ENCODE data around the gene SIGLEC10.
A peak's percentile ranks its signal among the peaks of the same experiment; 100 is the strongest.

The SIGLEC10 gene

DNA sequence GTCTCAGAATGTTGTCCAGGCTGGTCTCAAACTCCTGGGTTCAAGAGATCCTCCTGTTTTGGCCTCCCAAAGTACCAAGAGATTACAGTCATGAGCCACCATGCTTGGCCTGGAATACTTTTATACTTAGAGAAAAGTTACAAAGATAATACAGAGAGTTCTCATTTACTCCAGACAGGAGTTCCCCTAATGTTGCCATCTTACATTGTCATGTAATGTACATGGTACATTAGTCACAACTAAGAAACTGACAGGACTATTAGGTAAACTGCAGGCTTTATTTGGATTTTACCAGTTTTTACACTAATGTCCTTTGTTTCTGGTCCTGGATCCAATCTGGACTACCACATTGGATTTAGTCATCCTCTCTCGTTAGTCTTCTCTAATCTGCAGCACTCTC, 24.7 kb downstream of the SIGLEC10 start:
- DNase-seq (ENCODE audit: low read depth in 2 of 2) = no peak

DNA sequence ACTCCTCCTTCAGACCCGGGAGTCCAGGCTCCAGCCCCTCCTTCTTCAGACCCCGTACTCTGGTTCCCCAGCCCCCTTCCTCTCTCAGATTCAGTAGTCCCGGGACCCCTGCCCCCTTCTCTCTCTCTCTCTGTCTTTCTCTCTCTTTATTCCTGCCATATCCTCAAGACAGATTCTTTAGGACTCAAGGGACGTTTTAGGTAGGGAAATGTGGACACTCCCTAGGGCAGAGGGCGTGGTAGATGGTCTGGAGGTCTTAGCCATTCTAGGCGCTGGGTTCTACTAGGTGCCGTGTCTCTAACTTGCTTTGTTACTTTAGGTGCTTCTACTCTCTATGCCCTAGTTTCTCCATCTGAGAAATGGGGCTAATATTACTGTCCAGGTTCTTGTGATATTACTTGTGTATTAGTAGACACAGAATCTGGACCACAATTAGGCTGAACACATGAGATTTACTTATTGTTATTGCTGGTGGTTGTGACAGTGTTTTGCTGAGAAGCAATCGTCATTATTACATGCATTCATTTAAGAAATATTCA, 26.3 kb downstream of the SIGLEC10 start:
- DNase-seq (ENCODE audit: low read depth in 2 of 2) = no peak

DNA sequence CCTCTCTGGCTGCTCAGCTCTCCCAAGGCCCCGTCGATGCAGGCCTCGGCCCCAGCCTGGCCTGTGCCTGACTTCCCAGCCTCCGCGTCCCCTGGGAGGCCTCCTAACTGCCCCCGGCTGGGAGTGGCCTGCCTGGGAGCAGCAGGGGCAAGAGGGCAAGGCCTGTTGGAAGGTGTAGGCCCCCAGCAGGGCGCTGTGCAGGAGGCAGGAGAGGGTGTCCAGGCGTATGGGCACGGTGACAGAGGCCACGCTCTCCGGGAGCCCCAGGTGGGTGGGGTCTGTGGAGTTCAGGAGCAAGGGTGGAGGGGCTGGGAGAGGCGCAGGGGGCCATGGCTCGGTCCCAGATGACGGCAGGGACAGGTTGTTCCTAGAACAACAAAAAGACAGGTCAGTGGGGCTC, 28.3 kb downstream of the SIGLEC10 start:
- no peak for DNase-seq (ENCODE audit: low read depth in 2 of 2)

DNA sequence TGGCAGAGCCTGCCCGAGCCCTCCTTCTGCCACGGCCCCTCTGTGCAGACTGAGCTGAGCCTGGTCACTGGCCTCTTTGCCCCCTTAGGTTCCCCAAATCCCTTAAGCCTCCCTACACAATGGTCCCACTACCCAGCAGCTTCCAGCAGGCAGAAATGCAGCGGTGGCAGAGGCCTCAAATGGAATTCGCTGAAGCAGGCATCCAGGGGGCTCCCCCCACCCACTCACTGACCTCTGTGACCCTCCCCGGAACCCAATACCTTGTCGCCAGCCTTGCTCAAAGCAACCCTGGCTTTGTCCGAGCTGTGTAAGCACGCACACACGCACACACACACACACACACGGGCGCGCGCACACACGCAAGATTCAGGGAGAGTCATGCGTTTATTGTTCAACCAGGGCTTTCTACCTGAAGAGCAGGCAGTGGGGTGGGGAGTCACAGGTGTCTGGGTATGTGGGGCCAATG, 29.5 kb downstream of the SIGLEC10 start, which contains the start of gene LIM2:
LIM2 (minus strand) TSS at position 51 of the 466 bp plus-strand sequence. CDS start 531 bp downstream, outside the sequence.
- no peak for DNase-seq (ENCODE audit: low read depth in 2 of 2)

DNA sequence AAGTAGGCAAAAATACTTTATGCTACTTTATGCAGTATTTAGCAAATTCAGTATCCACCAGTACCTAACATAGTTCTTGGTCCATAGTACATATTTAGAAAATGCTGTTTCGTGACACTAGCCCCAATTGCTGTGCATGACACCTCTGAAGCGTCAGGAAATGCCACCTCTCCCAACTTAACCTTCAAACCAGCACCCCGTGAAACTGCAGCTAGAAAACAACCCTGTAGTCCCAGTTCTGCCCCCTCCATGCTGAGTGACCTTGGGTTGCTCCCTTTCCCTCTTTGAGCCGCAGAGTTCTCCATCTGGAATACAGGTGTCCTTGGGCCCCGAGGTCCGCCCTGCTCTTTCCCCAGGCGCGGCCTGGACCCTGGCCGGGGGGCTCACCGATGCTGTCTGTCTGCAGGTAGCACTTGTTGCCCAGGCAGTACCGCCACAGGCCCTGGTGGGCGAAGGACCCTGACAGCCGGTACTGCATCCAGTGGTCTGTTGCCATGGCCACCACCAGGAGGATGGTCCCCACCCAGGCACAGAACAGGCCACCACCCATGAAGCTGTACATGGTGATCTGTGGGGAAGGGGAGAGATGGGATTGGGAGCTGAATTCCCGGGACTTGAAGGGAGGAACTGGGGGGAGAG, 30.4 kb downstream of the SIGLEC10 start:
- no peak for DNase-seq (ENCODE audit: low read depth in 2 of 2)

DNA sequence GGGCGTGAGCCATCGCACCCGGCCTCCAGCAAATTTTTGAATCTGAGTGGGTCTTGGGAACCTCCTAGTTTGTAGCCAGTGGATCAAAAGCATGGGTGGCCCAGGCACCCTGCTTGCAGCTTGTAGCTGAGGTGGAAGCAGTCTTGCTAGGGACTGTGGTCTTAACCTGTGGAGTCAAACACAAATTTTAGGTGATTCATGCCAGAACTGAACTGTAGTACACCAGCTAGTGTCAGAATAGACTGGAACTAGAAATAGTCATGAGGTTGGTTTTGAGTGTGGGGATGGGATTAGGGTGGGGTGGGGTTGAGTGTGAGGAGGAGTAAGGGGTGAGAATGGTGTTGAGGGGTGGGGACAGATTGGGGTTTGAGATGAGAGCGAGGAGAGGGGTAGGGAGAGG, 35.4 kb downstream of the SIGLEC10 start:
- DNase-seq (ENCODE audit: low read depth in 2 of 2) = no peak

DNA sequence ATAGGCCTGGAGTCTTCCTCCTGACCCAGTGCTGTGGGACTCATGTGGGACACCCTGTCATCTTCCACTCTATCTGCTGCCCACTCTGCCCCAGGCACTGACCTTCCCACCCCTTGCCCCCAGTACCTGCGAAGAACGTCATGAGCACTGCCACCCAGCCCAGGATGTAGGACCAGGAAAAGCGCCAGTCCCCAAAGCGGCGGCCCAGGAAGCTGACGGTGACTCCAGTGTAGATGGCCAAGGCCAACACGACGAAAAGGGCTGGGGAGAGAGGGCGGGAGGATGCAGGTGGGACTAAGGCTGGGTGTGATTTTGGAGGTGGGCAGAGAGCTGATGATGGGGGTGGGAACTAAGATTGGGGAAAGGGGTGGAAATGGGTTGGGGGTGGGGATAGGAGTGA, 37.1 kb downstream of the SIGLEC10 start:
- no peak for DNase-seq (ENCODE audit: low read depth in 2 of 2)

DNA sequence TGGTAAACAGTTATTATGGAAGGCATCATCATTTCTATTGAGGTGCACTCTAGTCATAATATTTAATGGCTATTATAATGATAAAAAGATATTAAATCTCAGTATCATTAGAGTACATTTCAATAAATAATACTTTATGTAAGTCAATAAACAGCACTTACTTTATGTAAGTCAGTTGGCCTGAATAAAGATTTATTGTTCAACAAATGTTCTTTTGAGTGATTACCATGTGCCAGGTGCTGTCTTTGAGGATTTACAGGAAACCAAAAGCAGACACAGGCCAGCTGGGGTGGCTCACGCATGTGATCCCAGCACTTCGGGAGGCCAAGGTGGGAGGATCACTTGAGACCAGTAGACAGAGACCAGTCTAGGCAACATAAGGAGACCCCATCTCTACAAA, 40.0 kb downstream of the SIGLEC10 start:
- no peak for DNase-seq (ENCODE audit: low read depth in 2 of 2)

DNA sequence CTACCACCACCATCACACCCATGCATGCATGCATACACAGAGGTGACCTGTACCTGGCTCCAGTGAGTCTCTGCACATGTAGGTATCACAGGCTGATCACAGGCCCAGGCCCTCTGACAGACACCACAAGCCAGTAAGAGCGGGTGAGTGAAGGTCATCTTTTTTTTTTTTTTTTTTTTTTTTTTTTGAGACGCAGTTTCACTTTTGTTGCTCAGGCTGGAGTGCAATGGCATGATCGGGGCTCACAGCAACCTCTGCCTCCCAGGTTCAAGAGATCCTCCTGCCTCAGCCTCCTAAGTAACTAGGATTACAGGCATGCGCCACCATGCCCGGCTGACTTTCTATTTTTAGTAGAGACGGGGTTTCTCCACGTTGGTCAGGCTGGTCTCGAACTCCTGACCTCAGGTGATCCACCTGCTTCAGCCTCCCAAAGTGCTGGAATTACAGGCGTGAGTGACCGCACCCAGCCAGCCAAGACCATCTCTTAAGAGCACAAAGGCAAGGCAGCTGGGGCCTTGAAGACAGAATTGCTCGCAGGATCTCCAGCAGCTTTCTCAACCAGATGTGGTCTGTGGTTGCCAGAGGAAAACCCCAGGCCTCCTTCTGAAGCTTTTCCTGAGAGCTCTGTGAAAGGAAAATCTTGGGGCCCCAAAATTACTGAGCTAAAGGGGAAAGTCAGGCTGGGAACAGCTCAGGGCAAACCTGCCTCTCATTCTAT, 41.8 kb downstream of the SIGLEC10 start:
- peak in 1 of 2 donors; percentile 33 for DNase-seq (ENCODE audit: low read depth in 2 of 2)

DNA sequence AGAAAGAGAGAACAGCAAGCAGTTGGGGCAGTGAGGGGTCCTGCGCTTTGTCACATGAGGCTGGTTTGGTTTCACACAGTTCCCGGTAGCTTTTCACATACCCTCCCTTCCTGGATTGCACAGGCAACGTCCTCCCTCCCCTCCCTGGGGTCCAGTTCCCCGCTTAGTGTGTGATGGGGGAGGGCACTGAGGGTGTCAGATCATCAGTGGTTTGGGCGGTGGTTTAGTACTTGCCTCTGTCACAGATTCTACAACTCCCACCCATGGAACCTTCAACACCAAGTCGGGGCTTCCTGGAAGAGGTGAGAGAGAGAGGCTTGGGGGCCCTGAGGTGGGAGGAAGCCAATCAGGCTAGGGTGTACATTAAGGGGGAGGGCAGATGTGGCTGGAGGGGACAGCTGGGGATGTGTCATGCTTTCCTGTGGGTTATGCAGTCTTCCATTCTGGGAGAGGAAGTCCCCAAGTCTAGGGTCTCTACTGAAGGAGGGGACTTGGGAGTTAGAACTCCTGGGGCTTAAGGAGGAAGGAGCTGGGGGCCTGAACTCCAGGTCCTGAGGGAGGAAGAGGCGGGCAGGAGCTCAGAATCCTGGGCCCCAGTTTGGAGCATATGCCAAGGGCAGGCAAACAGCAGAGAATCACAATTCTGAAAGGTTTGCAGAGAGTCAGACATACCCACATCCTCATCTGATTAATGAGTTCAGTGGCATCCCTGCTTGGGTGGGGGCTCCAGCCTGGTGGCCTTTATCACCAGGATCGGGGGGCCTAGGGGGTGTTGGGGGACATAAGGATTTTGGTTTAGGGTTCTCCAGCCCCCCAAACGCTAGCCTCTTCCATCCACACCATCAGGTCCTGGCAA, 44.6 kb downstream of the SIGLEC10 start, which contains the start of gene NKG7:
NKG7 (minus strand) TSS at position 6 of the 856 bp plus-strand sequence. CDS start 119 bp downstream, outside the sequence.
- DNase-seq (ENCODE audit: low read depth in 2 of 2) = peak; percentile 64 to 66

DNA sequence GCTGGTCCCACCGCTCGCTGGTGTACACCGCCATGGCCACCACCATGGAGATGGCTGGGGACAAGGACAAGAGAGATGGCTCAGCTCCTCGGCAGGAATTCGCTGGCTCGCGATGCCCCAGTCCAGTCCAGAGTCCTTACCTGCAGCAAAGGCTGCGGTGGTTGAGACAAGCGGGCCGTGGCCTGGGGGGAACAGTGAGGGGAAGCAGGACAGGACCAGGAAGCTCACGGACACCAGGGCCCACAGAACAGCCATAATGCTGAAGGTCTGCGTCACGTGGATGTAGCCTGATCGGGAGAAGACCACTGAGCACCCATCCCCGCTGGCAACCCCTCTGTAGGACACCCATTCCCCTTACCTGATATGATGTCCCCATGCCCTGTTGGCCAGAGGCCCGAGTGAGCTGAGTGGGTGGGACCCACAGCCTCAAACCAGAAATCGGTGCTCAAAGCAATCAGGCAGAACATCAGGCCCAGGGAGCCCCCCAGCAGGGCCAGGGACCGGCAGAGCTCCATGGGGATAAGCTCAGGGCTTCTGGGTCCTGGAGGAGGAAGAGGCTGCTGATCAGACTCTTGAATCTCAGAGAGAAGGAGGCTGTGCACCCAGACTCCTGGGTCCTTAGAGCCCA, 45.3 kb downstream of the SIGLEC10 start:
- no peak for DNase-seq (ENCODE audit: low read depth in 2 of 2)

DNA sequence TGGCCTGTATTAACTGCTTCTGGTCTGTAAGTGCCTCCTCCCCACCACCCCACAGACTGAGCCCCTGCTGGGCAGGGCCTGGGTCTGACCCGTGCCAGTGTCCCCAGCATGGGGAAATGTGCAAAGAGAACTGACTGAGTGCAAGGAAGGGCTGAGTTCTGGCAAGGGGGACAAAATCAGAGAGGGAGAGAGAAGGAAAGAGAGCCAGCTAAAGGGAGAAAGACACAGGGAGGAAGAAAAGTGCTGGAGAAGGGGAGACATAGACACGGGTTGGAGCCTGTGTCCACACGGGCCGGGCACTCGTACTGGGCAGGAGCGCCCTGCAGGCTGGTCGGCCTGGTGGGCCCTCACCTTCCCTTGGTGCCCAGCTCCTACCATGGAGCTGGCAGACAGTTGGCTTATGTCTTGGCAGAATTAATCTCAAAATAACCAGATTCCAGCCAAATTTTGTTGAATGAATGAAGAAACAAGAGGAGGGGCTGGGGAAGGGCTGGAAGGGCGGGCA, 46.2 kb downstream of the SIGLEC10 start:
- DNase-seq (ENCODE audit: low read depth in 2 of 2) = no peak

DNA sequence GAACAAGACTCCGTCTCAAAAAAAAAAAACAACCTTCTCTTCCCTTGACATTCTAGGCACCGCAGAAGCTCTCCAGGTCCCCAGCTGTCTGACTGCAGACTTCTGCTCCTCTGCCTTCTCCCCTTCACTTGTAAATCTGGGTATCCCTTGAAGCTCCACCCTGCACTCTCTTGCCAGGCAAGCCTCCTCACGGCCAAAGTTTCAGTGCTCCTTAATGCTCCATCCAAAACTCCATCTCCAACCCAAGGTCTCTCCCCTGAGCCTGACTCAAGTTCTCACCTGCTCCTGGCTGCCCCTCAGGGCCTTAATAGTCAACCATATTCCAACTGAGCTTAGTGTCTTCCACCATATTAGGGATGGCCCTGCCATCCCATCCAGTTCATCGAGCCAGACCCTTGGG, 47.2 kb downstream of the SIGLEC10 start:
- no peak for DNase-seq (ENCODE audit: low read depth in 2 of 2)

DNA sequence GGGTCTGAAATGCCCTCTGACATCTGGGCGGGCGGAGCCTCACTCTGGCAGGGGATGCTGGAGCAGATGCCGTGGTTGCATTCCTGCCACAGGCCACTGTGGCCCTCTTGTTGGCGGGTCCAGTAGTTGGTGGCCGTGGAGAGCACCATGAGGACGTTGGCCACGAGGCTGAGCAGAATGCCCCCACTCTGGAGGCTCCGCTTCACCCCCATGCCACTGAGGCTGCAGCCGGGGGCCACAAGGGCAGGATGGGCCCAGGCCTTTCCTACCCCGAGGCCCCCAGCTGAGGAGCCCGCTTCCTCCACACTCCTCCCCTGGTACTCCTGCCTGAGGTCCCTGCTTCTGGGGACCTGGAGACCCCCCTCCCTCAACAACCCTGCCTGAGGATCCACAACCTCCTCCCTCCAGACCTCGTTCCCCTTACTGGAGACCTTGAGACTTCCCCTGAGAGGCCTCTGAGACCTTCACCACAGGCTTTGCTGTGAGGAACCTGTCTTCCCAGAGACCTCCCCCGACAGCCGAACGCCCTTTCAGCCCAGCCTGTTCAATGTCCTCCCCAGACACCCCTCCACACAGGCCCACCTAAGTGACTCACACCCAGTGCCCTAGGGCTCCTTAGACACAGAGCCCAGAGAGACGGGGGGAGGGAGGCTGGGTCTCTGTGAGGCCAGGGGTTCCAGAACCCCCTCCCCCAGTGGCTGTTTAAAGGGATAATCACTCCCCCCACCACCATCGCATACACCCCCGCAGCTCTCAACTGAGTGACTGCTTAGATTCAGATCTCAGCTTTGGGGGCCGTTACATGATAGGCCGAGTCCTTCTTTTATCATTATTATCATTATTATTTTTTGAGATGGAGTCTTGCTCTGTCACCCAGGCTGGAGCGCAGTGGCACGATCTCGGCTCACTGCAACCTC, 48.8 kb downstream of the SIGLEC10 start, which contains the start of gene CLDND2:
CLDND2 (minus strand) TSS at position 638 of the 917 bp plus-strand sequence; CDS start at position 212, 426 bp downstream.
- peak in 1 of 2 donors; percentile 21 for DNase-seq (ENCODE audit: low read depth in 2 of 2)

DNA sequence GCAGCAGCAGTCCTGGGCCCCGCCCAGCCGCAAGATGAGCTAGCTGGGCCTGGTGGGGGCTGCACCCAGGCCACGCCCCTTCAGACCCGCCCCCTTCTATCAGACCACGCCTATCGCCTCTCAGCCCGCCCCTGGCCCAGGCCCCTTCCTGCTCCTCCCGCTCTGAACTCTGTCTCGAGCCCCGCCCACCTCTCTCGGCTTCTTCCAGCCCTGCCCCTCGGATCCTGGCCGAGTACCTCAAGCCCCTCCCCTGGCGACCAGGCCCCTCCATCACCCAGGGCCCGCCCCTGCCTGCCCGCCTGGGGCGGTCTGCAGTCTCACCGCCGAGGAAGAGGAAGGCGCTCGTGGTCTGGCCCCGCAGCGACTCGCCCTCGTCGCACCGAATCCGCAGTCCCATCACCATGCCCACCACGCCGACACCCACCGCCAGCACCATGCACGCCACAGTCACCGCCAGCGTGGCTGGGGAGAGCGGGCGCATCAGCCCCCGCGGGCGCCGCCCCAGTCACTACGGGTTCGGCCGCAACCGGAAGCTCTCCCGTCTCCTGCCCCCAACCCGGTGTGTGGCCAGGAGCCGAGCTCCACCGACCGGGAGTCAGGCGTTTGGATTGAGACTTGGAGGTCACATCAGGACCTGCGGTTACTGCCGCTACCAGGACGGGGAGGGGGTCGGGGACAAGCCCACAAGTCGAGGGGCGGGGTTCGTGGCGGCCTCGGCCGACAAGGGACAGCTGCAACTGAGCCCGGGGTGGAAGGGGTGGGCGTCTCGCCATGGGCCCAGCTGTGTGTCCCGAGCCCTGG, 49.7 kb downstream of the SIGLEC10 start:
- DNase-seq (ENCODE audit: low read depth in 2 of 2) = peak; percentile 95 to 96

DNA sequence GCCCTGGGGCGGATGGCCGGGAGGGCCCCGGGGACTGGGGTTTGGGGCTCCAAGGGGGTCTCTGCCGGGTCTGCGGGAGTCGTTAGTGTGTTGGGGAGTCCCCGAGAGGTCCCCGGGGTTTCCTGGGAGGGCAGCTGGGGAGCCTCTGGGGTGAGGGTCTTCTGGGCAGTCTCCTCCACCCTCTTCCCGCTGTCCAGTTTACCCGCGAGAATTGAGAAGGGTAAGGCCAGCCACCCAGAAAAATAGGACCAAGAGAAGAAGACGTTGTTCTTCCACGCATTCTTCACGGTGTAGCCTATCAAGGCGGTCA, 50.2 kb downstream of the SIGLEC10 start:
- DNase-seq (ENCODE audit: low read depth in 2 of 2) = no peak

DNA sequence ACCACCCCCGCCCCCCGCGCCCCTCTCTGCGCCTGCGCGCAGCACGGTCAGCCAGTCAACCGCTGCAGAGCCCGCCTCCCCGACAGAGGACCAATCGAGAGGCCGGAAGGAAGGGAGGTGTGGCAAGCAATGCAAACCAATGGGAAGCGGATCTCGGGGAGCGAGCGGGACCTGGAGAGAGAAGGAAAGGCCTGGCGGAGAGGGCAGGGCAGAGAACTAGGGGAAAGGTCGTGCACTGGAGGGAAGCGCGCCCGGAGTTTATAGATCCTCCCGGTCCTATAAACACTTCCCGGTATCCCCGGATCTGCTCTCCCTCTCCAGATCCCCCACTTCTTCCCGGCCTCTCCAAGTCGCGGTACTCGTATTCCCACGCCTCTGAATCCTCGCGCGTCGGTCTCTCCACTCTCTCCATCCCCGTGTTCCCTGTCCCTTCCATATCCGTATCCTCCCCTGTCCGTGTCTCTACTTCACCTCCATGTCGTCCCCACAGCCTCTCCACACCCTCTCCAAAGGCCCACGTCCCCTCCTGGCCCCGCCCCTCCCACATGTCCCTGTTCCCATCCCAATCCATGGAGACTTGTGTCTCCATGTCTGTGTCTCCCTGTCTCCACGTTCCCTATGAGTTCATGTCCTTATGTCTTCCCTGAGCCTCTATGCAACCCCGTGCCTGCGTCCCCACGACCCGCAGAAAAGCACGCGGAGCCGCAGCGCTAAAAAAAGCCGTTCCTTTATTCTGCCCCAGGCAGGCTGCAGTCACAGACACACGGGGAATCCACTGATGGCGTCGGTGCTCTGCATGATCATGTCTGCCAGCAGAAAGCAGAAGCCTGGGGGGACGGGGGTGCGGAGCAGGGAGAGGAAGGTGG, 50.8 kb downstream of the SIGLEC10 start:
- peak; percentile 72 to 82 for DNase-seq (ENCODE audit: low read depth in 2 of 2)

DNA sequence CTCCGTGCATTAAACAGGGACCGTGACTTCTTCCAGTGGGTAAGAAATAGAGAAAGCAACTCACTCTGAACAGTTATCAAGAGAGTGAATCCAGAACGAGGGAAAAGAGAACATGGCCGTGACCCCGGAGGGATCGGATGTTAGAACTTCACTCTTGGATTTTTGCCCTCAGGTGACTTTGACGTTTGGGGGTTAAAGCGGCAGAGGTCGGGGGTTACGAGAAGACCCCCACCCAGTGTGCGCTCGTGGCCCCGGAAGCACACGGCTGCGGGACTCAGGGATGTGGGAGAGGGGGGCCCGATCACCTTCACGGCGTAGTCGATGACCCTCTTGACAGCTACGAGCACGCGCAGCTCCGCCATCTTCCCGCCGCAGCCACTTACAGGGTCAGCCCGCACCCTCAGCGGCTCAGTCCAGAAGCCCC, 51.5 kb downstream of the SIGLEC10 start, which contains the start of gene ETFB:
ETFB (minus strand) TSS at position 424 of the 424 bp plus-strand sequence; CDS start at position 362, 62 bp downstream.
- no peak for DNase-seq (ENCODE audit: low read depth in 2 of 2)

Measured in stimulated activated CD8-positive, alpha-beta memory T cell treated with anti-CD3 and anti-CD28 coated beads, Interleukin-7, amount 100 ng/mL, for 1 hour (primary cell).